ENCODE measurements around the gene COL9A1. TPM values are rescaled to one million over a fixed set of nuclear protein-coding genes. Genes with fewer than 3 reads are reported as not detected.
A peak's percentile ranks its signal among the peaks of the same experiment; 100 is the strongest.

COL9A1 gene
- total RNA-seq, 2 donors from 2014 or later, result 5.8 to 10.0 TPM

GRCh38 chr6:70222439-70222749 is 80.5 kb downstream of the COL9A1 start:
- H3K9ac ChIP-seq (ENCODE audit: extremely low read depth, low read length, poor library complexity, severe bottlenecking), result no peak overlapping the region
- TF ChIP-seq CTCF (conservative IDR thresholded peaks at IDR 0.05), result no peak
- no peaks in the 10 kb centered on the region for H3K27me3 ChIP-seq (ENCODE audit: control insufficient read depth, insufficient read depth, low read length, poor library complexity, severe bottlenecking)
- WGBS, 2 experiments (ENCODE audit: insufficient coverage in 1 of 2, insufficient read length in 1 of 2), result 92% methylated on average over 2 of the region's 2 CpGs; no CpG with 5 or more reads in 1 of the 2 experiments
- H3K27ac Mint-ChIP-seq, result no peak overlapping the region
- no peak overlapping the region for H3K4me3 ChIP-seq (ENCODE audit: low read length)
- H3K9me3 Mint-ChIP-seq, result no peaks in the 10 kb centered on the region
- H3K36me3 ChIP-seq (ENCODE audit: control insufficient read depth, insufficient read depth, low read length), result no peaks in the 10 kb centered on the region
- H3K27me3 Mint-ChIP-seq (ENCODE audit: insufficient read depth), result no peaks in the 10 kb centered on the region
- H3K4me1 Mint-ChIP-seq, result peaks cover 2% of the 10 kb centered on the region
- H3K4me1 ChIP-seq (ENCODE audit: control insufficient read depth, insufficient read depth, low read length), result no peaks in the 10 kb centered on the region
- no peak overlapping the region for H3K4me3 Mint-ChIP-seq
- H3K9me3 ChIP-seq (ENCODE audit: control insufficient read depth, low read length), result no peaks in the 10 kb centered on the region
- no peaks in the 10 kb centered on the region for H3K36me3 Mint-ChIP-seq (ENCODE audit: low read depth)
- H3K27ac ChIP-seq (ENCODE audit: low read depth, low read length), result no peak overlapping the region
- DNase-seq, result no peak

- no peak overlapping the region for H3K27ac ChIP-seq (ENCODE audit: low read depth, low read length)
- H3K4me3 ChIP-seq (ENCODE audit: low read length), result no peak overlapping the region
- no peak for DNase-seq
- Mint-ChIP-seq H3K4me1 (peaks cover 2% of the 10 kb centered on the region), H3K27me3 (ENCODE audit: insufficient read depth) (no peaks in the 10 kb centered on the region), H3K9me3 (no peaks in the 10 kb centered on the region), H3K36me3 (ENCODE audit: low read depth) (no peaks in the 10 kb centered on the region), H3K4me3 (no peak overlapping the region), H3K27ac (no peak overlapping the region)
- no peaks in the 10 kb centered on the region for H3K27me3 ChIP-seq (ENCODE audit: control insufficient read depth, insufficient read depth, low read length, poor library complexity, severe bottlenecking)
- H3K9me3 ChIP-seq (ENCODE audit: control insufficient read depth, low read length), result no peaks in the 10 kb centered on the region
- WGBS, 2 experiments (ENCODE audit: insufficient coverage in 1 of 2, insufficient read length in 1 of 2), result 90 to 94% methylated on average over 6 of the region's 6 CpGs
- H3K9ac ChIP-seq (ENCODE audit: extremely low read depth, low read length, poor library complexity, severe bottlenecking), result no peak overlapping the region
- no peaks in the 10 kb centered on the region for H3K4me1 ChIP-seq (ENCODE audit: control insufficient read depth, insufficient read depth, low read length)
- TF ChIP-seq CTCF (conservative IDR thresholded peaks at IDR 0.05), result no peak
- no peaks in the 10 kb centered on the region for H3K36me3 ChIP-seq (ENCODE audit: control insufficient read depth, insufficient read depth, low read length)
Observed at GRCh38 chr6:70221715-70222438, 81.0 kb downstream of the COL9A1 start.

GRCh38 chr6:70221025-70221714 is 81.7 kb downstream of the COL9A1 start:
- Mint-ChIP-seq H3K9me3 (no peaks in the 10 kb centered on the region), H3K36me3 (ENCODE audit: low read depth) (no peaks in the 10 kb centered on the region), H3K4me3 (no peak overlapping the region), H3K4me1 (peaks cover 2% of the 10 kb centered on the region), H3K27me3 (ENCODE audit: insufficient read depth) (no peaks in the 10 kb centered on the region), H3K27ac (no peak overlapping the region)
- 44% methylated on average over 3 of the region's 4 CpGs; no CpG with 5 or more reads in 1 of the 2 experiments for WGBS, 2 experiments (ENCODE audit: insufficient coverage in 1 of 2, insufficient read length in 1 of 2)
- Histone ChIP-seq H3K9ac (ENCODE audit: extremely low read depth, low read length, poor library complexity, severe bottlenecking) (no peak overlapping the region), H3K4me3 (ENCODE audit: low read length) (no peak overlapping the region), H3K36me3 (ENCODE audit: control insufficient read depth, insufficient read depth, low read length) (no peaks in the 10 kb centered on the region), H3K27me3 (ENCODE audit: control insufficient read depth, insufficient read depth, low read length, poor library complexity, severe bottlenecking) (no peaks in the 10 kb centered on the region), H3K4me1 (ENCODE audit: control insufficient read depth, insufficient read depth, low read length) (no peaks in the 10 kb centered on the region), H3K9me3 (ENCODE audit: control insufficient read depth, low read length) (no peaks in the 10 kb centered on the region), H3K27ac (ENCODE audit: low read depth, low read length) (no peak overlapping the region)
- peak; percentile 50 for DNase-seq
- peak; percentile 92 for TF ChIP-seq CTCF (conservative IDR thresholded peaks at IDR 0.05)

Data from endodermal cell (in vitro differentiated cells).